HUES64 (cell line): ENCODE results near the gene SART1.
A peak's percentile ranks its signal among the peaks of the same experiment; 100 is the strongest.
"Not testable (repeated sequence)": the region's sequence is repeated elsewhere in the genome, so short reads cannot be mapped to it uniquely, and the experiment has no call there.

ENCODE experiments used
- H3K27ac ChIP-seq: 2 replicates; pipeline ENCODE4 v1.7.0; 2013; ENCODE audit warnings: low read depth, low read length, inconsistent platforms
- H3K27me3 ChIP-seq: 2 replicates; pipeline ENCODE4 v1.6.1; 2013; ENCODE audit warnings: mild to moderate bottlenecking, low read length; ENCODE audit not compliant: insufficient read depth
- H3K36me3 ChIP-seq: 2 replicates; pipeline ENCODE4 v1.6.1; 2013; ENCODE audit warnings: mild to moderate bottlenecking, low read length; ENCODE audit not compliant: insufficient read depth
- H3K4me1 ChIP-seq: 2 replicates; pipeline ENCODE4 v1.6.1; 2013; ENCODE audit warnings: mild to moderate bottlenecking, low read length, moderate library complexity; ENCODE audit not compliant: insufficient read depth
- H3K4me3 ChIP-seq: 2 replicates; pipeline ENCODE4 v1.5.1; 2013; ENCODE audit warnings: mild to moderate bottlenecking, low read length, moderate library complexity
- H3K9ac ChIP-seq: 2 replicates; pipeline ENCODE4 v1.6.1; 2013; ENCODE audit warnings: mild to moderate bottlenecking, low read depth, low read length
- H3K9me3 ChIP-seq: 2 replicates; pipeline ENCODE4 v1.6.1; 2013; ENCODE audit warnings: low read depth, low read length; ENCODE audit not compliant: insufficient read depth
- WGBS: fragments of 150-250, 120-280 bp; methylation state at CpG from one replicate; pipeline ENCODE4 v1.1.7; 2013; ENCODE audit warnings: missing lambda C conversion rate; 5-methylcytosine and 5-hydroxymethylcytosine counted together

Gene SART1

GRCh38 chr11:65951641-65952040 lies 9.9 kb upstream of the SART1 start:
- H3K4me1 ChIP-seq, H3K4me3 ChIP-seq, H3K27ac ChIP-seq, H3K36me3 ChIP-seq, H3K9ac ChIP-seq, H3K27me3 ChIP-seq, H3K9me3 ChIP-seq: not testable (repeated sequence)
- 88% methylated on average over 3 of the region's 3 CpGs for WGBS

GRCh38 chr11:65952052-65952521 lies 9.4 kb upstream of the SART1 start:
- Histone ChIP-seq H3K9me3 (no peaks in the 10 kb centered on the region), H3K36me3 (no peaks in the 10 kb centered on the region), H3K27me3 (no peaks in the 10 kb centered on the region), H3K4me3 (no peak overlapping the region), H3K27ac (no peak overlapping the region), H3K9ac (no peak overlapping the region), H3K4me1 (0 out of 2 replicates have a peak, but pooled peaks cover 2% of the 10 kb centered on the region)
- 90% methylated on average over 6 of the region's 6 CpGs for WGBS

- H3K27me3 ChIP-seq = no peaks in the 10 kb centered on the region
- H3K4me1 ChIP-seq = no peaks in the 10 kb centered on the region
- no peak overlapping the region for H3K27ac ChIP-seq
- 91% methylated on average over 20 of the region's 20 CpGs for WGBS
- H3K9ac ChIP-seq = no peak overlapping the region
- H3K4me3 ChIP-seq = no peak overlapping the region
- H3K36me3 ChIP-seq = no peaks in the 10 kb centered on the region
- no peaks in the 10 kb centered on the region for H3K9me3 ChIP-seq
Measured at GRCh38 chr11:65953471-65953870, 8.1 kb upstream of the SART1 start.

GRCh38 chr11:65954771-65955170 lies 6.8 kb upstream of the SART1 start:
- H3K9ac ChIP-seq = no peak overlapping the region
- H3K27ac ChIP-seq = no peak overlapping the region; the same call in 1 of the 2 replicates
- H3K36me3 ChIP-seq = 0 out of 2 replicates have a peak, but pooled peaks cover 3% of the 10 kb centered on the region
- H3K9me3 ChIP-seq = no peaks in the 10 kb centered on the region
- no peak overlapping the region for H3K4me3 ChIP-seq
- no peaks in the 10 kb centered on the region for H3K4me1 ChIP-seq
- no peaks in the 10 kb centered on the region for H3K27me3 ChIP-seq
- 97% methylated on average over 7 of the region's 8 CpGs for WGBS

GRCh38 chr11:65958291-65958690 lies 3.2 kb upstream of the SART1 start:
- Histone ChIP-seq H3K27me3 (no peaks in the 10 kb centered on the region), H3K27ac (no peak overlapping the region), H3K4me3 (no peak overlapping the region), H3K9me3 (no peaks in the 10 kb centered on the region), H3K4me1 (peaks cover 9% of the 10 kb centered on the region), H3K36me3 (0 out of 2 replicates have a peak, but pooled peaks cover 3% of the 10 kb centered on the region), H3K9ac (no peak overlapping the region)
- WGBS = 84% methylated on average over 4 of the region's 4 CpGs

DNA sequence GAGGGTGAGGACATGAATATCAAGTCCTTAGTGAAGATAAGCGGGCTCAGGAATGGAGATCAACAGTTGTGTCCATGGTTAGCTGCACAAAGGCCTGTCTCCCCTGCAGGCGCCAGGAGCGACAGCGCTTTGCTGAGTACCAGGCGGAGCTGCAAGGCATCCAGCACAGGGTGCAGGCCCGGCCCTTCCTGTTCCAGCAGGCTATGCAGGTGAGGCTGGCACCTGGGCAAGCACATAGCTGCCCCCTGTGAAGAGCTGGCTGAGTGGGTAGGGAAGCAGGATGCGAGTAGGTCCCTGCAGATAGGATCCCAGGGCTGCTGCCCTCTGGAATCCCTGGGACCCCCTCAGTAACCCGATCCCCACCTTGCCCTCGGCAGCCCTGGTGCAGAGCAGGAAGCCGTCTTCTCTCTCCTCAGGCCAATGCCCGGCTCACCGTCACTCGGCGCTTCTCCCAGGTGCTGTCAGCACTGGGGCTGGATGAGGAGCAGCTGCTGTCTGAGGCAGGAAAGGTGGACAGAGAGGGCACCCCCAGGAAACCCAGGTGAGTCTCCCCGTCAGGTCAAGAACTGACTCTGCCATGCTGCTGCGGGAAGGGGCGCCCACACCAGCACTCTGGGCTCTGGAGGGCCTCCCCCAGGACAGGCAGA lies 2.6 kb upstream of the SART1 start:
- Histone ChIP-seq H3K36me3 (peaks cover 5% of the 10 kb centered on the region; the same call in 1 of the 2 replicates), H3K9ac (no peak overlapping the region), H3K4me1 (peaks cover 9% of the 10 kb centered on the region), H3K27ac (no peak overlapping the region), H3K4me3 (no peak overlapping the region), H3K9me3 (no peaks in the 10 kb centered on the region), H3K27me3 (no peaks in the 10 kb centered on the region)
- 89% methylated on average over 17 of the region's 17 CpGs for WGBS

GRCh38 chr11:65960824-65961266 lies 689 bp upstream of the SART1 start:
- H3K4me1 ChIP-seq = peaks cover 9% of the 10 kb centered on the region
- H3K36me3 ChIP-seq = peaks cover 24% of the 10 kb centered on the region
- H3K27ac ChIP-seq = peak overlapping the region; percentile 74
- no peaks in the 10 kb centered on the region for H3K27me3 ChIP-seq
- H3K4me3 ChIP-seq = peak overlapping the region; percentile 74
- H3K9me3 ChIP-seq = no peaks in the 10 kb centered on the region
- peak overlapping the region; percentile 81 for H3K9ac ChIP-seq
- WGBS = 62% methylated on average over 16 of the region's 16 CpGs

DNA sequence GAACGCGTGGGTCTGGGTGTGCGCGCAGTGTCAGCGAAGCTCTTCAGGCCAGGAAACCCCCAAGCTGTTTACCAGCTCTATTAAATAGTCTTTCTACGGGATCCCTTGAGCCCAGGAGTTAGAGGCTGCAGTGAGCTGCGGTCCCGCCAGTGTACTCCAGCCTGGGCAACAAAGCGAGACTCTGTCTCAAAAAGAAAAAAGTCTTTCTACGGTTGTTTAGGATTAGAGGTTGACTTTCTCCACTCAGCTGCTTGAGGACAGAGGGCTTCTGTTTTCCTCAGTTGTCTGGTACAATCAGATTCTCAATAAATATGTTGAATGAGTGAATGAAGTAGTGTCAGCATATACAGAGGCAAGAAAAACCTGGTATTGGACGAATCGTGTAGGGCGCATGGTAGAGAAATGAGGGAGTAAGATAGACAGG lies 619 bp downstream of the SART1 start:
- H3K9me3 ChIP-seq = no peaks in the 10 kb centered on the region
- peaks cover 9% of the 10 kb centered on the region for H3K4me1 ChIP-seq
- no peak overlapping the region for H3K27ac ChIP-seq
- no peaks in the 10 kb centered on the region for H3K27me3 ChIP-seq
- peaks cover 37% of the 10 kb centered on the region for H3K36me3 ChIP-seq
- H3K4me3 ChIP-seq = peak overlapping the region; percentile 74
- peak overlapping the region; percentile 94 for H3K9ac ChIP-seq
- WGBS = 10% methylated on average over 13 of the region's 13 CpGs

DNA sequence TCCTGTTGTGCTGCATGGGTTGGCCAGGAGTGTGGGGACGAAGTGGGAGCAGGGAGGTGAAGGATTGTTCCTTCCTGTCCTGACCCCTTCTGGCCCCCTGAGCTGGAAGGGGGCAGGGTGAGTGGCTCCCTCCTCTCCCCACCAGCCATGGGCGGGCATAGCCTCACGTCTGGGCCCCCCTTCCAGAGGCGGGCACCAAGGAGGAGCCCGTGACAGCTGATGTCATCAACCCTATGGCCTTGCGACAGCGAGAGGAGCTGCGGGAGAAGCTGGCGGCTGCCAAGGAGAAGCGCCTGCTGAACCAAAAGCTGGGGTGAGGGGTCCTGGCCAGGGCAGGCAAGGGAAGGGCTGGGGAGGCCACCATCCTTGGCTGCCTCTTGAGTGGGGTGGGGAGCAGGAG lies 3.4 kb downstream of the SART1 start:
- Histone ChIP-seq H3K4me3 (no peak overlapping the region), H3K36me3 (peaks cover 56% of the 10 kb centered on the region), H3K27me3 (no peaks in the 10 kb centered on the region), H3K27ac (no peak overlapping the region), H3K9me3 (no peaks in the 10 kb centered on the region), H3K4me1 (peaks cover 9% of the 10 kb centered on the region), H3K9ac (no peak overlapping the region)
- WGBS = 92% methylated on average over 10 of the region's 10 CpGs

- peaks cover 61% of the 10 kb centered on the region for H3K36me3 ChIP-seq
- WGBS = 95% methylated on average over 36 of the region's 36 CpGs
- peaks cover 9% of the 10 kb centered on the region for H3K4me1 ChIP-seq
- no peaks in the 10 kb centered on the region for H3K27me3 ChIP-seq
- H3K4me3 ChIP-seq = no peak overlapping the region
- no peaks in the 10 kb centered on the region for H3K9me3 ChIP-seq
- no peak overlapping the region for H3K9ac ChIP-seq
- no peak overlapping the region for H3K27ac ChIP-seq
Measured at GRCh38 chr11:65965986-65966762, 4.6 kb downstream of the SART1 start.

DNA sequence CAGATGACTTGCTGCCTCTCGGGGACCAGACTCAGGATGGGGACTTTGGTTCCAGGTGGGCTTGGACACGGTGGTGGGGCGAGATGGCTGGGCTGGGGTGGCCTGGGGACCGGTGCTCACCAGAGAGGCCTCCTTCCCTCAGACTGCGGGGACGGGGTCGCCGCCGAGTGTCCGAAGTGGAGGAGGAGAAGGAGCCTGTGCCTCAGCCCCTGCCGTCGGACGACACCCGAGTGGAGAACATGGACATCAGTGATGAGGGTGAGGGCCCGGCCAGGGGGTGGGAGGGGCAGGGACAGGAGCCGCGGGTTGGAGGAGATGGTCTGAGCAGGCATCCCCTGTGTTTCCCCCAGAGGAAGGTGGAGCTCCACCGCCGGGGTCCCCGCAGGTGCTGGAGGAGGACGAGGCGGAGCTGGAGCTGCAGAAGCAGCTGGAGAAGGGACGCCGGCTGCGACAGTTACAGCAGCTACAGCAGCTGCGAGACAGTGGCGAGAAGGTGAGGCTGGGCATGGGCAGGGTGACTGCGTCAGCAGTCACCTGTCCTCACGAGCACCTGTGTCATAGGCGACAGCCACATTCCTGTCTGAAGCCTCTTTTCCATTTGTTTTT lies 5.9 kb downstream of the SART1 start:
- Histone ChIP-seq H3K9ac (no peak overlapping the region), H3K4me3 (no peak overlapping the region), H3K4me1 (peaks cover 7% of the 10 kb centered on the region), H3K27me3 (no peaks in the 10 kb centered on the region), H3K9me3 (no peaks in the 10 kb centered on the region), H3K27ac (no peak overlapping the region), H3K36me3 (peaks cover 69% of the 10 kb centered on the region)
- 96% methylated on average over 30 of the region's 30 CpGs for WGBS
